HT-29 (cell line): ENCODE measurements around the gene FARSA. TPM values are rescaled to one million over a fixed set of nuclear protein-coding genes. Genes with fewer than 3 reads are reported as not detected.
"Not testable (repeated sequence)": the region's sequence is repeated elsewhere in the genome, so short reads cannot be mapped to it uniquely, and the experiment has no call there.

ENCODE experiments used
- DNase-seq: peaks from one replicate; pipeline ENCODE4 v3.0.0-alpha.2; 2015; ENCODE audit warnings: low spot score
- total RNA-seq: library from RNA; depleted of rRNA; stranded (reverse); fragments of >200 nt; shearing (Covaris generic); gene quantifications from 2 replicates; pipeline ENCODE4 v1.2.3, GENCODE V29; 2014

Gene FARSA
- total RNA-seq, 1 experiment from 2014 or later, result 96.2 TPM

DNA sequence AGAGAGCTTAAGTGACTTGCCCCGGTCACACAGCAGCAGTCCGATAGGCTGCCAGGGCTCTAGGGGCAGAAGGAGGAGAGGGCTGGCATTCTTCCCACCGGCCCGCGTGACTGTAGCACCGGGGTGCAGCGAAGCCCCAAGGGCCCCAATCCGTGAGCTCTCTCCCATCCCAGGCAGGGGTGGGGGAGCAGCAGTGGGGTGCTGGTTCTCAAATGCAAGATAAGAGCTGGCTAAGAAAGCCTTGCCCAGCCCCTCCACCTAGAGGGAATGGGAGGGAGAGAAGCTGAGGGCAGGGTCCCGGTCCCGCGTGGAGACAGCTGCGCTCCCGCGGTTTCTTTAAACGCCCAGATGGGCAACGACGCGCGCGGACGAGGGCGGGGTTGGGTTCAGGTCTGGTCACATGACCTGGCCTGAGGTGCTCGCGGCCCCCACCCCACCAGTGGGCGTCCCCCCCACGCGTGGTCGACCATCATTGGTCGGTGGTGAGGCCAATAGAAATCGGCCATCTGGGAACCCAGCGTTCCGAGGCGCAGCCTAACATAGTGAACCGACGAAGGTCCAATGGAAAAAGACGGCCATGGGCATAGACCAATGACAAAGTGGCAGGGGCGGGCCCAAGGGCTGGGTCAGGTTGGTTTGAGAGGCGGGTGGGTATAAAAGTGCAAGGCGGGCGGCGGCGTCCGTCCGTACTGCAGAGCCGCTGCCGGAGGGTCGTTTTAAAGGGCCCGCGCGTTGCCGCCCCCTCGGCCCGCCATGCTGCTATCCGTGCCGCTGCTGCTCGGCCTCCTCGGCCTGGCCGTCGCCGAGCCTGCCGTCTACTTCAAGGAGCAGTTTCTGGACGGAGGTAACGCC is 4.6 kb upstream of the FARSA start, which contains the start of gene CALR:
CALR (plus strand) TSS at position 683 of the 852 bp plus-strand sequence; CDS start at position 754, 71 bp downstream.
- peak; percentile 98 for DNase-seq

DNA sequence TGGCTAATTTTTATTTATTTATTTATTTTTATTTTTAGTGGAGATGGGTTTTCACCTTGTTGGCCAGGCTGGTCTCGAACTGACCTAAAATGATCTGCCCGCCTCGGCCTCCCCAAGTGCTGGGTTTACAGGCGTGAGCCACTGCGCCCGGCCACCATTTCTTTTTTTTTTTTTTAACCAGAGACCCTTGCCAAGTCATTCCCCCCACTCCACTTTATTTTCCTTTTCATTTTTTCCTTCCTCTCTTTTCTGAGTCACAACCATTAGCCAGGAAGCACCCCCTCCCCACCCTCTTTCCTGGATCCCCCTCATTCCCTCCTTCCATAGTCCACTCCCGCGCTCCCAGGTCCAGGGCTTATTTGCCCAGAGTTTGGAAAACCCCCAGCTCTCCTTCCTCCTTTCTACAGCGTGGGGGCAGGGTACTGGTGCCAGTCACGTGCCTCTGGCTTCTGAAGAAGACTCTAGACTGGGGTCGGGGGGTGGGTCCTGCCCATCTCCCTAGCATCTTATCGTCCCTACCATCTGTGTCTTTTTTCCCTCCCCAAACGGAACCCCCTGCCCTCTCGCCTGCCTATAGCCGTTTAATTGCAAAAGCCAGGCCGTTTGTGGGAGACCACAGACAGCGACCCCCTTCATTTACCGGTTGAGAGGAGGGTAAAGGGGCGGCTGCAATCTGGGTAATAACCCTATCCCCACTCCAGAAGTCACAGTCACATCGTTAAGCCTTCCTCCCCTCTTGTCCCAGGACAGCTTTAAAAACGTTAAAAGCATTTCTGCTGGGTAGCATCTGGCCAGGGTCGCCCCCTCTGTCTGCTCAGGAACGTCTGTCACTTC is 3.8 kb upstream of the FARSA start:
- no peak for DNase-seq

DNA sequence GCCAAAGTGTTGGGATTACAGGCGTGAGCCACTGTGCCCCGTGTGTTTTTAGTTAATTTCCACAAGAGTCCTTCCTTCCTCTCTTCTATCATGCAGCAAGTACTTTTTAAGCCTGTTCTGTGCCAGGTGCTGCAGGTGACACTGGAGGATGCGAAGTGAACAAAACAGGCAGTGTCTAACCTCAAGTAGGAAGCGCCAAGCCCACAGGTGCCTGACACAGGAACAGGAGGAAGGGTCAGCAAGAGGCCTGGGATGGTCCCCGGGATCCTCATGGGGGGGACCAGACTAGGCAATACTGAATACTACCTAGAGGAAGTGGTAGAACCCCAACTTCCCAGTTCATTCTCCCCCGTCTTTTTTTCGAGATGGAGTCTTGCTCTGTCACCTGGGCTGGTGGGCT is 3.1 kb upstream of the FARSA start:
- no peak for DNase-seq

DNA sequence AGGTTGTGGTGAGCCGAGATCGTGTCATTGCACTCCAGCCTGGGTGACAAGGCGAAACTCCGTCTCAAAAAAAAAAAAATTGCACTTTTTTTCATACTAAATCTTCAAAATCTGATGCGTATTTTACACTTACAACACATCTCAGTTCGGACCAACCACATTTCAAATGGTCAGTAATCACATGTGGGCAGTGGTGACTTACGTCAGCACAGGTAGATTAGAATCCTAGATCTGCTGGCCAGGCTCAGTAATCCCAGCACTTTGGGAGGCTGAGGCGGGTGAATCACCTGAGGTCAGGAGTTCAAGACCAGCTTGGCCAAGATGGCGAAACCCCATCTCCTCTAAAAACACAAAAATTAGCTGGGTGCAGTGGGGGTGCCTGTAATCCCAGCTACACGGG is 1.6 kb upstream of the FARSA start:
- DNase-seq, result no peak

DNA sequence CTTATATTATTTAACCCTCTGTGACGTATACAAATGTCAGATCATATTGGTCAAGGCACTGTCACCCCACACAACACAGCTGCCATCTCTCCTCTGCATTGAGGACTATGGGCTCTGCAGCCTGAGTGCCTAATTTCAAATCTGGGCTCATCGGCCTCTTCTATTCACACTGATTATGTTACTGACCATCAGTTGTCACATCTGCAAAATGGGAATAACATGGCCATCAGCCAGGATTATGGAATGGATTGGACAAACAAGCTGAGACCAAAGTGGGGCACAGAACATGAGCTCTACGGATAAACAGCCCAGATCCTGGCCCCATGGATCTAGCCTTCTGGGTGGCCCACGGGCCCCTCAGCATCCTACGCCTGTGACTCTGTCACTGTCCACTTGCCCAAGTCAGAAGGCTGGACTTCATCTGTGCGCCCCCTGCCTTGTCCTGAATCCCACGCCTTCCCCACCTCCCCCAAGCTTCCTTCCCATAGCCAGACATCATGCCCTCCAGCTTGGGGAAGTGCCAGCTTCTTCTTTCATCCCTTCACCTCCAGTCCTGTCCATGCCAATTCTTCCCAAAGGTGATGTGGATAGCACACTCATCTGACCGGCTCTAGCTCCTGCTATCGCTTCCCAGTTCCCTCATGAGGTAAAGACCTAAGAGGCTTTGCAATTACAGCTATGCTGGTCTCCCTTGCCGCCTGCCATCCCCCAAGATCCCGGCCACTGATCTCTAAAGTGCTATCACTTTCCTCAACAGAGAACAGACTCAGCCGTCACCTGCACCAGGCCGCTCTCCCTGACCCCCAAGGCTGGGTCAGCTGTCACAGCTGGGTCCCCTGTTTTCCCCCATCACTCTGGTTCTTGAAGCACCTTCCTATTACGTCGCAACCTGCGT is 872 bp downstream of the FARSA start:
- no peak for DNase-seq

DNA sequence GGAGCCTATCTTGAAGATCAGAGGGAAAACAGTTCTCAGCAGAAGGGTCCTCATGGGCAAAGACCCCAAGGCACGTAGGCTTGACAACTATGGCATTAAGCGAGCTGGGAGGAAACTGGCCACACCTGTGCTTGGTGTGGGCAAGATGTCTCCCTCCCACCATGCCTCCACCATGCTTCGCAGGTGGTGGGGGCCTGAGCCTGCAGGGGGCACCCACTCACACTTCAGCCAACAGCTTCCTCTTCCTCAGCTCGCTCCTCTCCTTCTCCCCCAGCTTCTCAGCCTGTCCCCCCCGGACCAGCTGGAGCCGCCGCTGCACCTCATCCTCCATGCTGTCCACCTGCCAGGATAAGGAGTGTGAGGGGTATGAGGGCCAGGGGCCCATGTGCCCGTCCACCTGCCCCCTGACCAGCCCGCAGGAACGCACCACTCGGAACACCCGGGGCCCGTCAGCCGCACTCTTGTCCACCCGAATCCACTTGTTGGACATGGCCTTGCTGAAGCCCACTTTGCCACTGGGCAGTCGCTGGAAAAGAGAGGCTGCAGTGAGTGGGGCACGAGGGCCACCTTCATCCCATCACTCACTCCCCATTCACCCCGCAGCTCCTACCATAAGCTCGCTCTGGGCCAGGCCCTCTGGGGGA is 3.4 kb downstream of the FARSA start:
- no peak for DNase-seq

DNA sequence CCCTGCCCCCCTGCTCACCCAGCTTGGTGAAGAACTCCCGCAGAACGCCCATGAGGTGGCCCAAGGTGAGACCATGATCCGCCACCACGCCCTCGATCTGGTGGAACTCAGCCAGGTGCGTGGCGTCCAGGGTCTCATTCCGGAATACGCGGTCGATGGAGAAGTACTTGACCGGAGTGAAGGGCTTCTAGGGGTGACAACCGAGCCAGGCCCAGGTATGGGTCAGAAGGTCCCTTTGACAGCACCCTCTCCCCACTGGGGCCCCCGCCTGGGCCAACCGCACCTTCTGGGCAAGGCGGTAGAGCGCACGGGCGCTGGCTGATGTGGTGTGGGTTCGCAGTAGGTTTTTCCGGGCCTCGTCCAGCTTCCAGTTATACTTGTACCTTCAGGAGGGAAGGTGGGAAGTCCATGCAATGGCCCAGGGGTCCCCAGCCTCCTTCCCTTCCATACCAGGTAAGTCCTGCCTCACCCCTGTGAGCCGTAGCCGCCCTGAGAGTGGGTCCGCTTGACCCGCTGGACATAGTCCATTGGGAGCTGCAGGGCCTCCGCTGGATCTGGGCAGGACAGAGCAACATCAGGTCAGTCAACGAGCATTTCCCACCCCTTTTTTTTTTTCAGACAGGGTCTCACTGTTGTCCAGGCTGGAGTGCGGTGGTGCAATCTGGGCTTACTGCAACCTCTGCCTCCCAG is 8.7 kb downstream of the FARSA start:
- DNase-seq, result no peak

DNA sequence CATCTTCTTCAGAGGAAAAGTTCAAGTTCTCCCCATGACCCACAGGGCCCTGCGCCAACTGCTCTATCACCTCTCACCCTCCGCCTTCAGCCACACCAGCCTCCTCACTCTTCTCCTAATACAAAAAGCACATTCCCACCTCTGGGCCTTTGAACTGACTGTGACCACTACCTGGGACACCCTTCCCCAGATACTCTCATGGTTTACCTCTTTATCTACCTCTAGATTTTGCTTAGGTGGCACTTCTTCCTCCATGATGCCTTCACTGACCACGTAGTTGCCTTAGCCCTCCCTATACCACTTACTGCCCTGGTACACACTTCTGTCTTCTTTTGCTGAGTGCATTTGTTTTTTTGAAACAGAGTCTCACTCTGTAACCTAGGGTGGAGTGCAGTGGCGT is 10.6 kb downstream of the FARSA start:
- no peak for DNase-seq

DNA sequence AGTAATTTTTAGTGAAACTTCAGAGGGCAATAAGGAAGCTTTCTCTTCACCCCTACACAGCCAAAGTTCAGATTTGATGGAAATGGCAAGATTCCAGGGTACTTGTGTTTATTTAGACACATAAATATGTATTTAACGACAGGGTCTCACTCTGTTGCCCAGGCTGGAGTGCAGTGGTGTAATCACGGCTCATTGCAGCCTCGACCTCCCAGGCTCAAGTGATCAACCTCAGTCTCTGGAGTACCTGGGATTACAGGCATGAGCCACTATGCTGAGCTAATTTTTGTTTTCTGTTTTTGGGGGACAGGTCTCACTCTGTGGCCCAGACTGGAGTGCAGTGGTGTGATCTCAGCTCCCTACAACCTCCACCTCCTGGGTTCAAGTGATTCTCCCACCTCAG is 12.5 kb downstream of the FARSA start:
- no peak for DNase-seq

DNA sequence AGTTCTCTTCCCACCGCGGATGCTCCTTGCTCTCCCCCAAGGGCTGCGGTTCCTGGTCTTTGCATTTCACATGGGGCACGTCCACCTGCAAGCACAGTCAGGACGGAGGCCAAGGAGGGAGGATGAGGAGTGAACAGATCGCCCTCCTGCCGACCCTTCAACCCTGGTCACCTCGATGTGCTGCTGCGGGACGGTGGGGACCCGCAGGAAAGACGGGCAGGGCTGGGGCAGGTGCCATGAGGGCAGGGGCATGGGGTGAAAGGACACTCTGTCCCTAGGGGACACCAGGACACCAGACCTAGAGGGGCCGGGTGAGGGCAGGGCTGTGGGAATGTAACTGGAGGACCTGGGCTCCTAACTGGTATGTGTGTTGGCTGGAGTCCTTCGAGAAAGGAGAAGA is 15.3 kb downstream of the FARSA start:
- DNase-seq, result no peak

DNA sequence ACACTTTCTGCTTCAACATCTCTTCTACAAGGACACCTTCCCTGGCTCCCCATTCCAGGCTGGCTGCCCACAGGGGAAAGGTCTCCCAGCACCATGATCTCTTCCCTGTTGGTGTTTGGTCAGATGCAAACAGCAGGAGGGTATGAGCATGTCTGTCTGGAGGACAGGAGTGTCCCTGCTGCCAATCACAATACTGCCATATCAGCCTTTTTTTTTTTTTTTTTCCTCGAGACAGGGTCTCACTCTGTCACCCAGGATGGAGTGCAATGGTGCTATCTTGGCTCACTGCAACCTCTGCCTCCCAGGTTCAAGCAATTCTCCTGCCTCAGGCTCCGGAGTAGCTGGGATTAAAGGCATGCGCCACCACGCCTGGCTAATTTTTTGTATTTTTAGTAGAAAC is 17.7 kb downstream of the FARSA start:
- not testable (repeated sequence) for DNase-seq

DNA sequence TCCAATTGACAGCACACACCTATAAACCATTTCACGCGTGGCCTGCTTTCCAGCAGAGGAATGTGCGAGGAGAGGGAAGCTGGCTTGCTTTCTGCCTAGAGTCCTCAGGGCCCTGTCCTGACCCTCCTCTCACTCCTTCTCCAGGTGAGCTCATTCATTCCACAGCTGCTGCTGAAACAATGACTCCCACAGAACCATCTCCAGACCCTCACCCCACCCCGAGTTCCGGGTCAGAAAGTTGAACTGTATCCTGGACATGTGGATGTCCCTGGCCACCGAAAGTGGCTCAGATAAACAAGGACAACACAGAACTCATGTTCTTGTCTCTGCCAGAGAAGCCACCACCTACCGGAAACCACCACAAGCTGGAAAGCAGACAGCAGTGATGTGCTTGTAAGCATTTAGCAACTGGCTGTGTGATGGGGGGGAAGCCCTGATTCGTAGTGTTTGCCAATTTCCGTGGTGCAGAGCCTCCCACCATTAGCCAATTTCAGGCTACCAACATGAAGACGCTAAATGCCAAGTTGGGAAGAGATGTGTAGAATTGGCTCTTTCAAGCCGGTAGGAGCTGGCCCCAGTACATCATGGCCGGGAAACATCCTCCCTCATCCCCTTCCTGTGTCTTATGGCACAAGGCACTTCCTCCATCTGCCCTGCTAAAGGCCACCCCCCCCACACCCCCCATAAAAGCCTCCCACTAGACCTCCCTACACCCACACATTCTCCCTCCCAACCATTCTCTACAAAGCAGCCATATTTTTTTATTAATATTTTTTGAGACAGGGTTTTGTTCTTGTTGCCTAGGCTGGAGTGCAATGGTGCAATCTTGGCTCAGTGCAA is 19.4 kb downstream of the FARSA start:
- no peak for DNase-seq

DNA sequence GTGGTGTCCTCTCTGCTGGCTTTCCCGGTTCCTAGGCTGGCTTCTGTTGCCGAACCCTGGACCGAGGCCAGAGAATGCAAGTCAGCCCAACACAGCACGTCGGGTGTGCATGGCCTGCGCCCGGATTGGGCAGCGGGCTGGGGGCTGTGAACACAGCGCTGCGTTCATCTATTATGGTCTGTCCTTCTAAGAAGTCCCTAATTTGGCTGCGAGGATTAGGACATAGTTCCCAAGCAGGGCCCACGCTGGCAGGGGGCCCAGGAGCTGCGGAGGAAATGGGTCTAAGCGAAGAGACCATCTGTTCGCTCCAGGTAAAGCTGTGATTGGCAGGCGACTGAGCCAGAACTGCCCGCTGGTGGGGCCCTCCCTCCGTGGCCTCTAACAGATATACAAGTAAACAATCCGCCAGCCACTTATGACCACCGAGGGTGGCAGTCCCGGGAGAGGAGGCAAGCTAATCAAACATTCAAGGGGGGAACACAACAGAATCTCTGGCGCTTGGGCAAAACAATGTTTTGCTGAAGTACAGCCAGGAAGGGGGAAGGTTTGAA is 20.4 kb downstream of the FARSA start:
- no peak for DNase-seq

DNA sequence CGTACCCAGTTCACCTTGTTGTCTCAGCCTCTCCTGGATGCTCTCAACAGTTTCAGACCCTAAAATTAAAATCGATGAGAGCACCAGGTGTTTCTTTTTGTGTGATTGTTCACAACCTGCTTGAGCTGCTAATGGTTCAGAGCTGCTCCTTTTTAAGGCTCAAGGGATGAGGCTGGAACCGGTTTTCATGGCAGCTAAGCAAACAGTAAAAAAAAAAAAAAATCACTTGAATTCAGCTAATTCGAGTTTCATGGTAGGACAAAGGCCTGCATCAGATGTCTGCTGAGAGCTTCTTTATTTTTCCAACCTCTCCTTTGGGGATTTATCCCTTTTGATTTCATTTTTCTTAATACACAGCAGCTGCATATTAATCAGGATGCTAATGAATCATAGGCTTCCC is 20.9 kb downstream of the FARSA start:
- DNase-seq, result no peak

DNA sequence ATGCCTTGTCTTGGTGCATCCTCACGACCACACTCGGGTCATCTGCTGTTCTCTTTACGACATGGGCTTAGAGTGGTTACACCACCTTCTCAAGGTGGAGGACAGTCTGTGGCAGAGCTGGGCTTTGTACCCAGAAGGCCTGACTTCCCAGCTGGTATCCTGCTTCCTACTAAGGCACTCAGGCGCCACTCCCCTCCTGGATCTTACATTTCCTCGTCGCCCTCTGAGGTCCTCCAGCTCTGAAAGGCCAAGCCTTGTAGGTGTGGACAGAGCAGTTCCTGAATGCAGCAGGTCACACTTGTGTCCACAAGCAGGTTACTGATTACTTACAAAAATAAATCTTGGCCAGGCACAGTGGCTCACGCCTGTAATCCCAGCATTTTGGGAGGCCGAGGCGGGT is 26.3 kb downstream of the FARSA start:
- DNase-seq, result no peak

DNA sequence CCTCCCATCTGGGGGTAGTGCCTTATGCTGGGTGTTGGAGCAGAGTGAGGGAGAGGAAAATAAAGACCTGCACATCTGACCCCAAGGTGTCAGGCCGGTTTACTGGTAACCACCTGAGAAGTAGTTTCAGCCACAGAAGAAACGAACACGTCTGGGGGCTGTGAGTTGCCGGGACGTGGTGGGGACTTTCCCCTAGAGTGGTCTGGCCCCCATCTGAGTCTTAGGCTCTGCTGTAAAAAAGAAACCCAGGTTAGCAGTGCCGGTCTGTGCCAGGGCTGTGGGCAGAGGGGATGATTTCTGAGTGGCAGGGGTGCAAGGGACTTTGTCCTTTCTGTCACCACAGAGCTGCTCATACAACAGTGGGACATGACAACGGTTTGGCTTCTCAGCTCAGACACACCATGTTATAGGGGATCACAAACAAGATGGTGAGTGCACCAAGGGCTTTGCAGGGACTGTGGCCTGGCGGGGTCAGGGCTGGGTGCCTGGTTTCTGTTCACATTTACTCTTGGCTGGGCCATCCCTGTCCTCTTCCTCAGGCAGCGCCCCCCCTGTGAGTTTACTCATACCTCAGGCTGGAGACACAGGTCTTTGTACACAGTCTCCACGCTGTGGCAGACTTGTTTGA is 33.5 kb downstream of the FARSA start:
- DNase-seq, result no peak

DNA sequence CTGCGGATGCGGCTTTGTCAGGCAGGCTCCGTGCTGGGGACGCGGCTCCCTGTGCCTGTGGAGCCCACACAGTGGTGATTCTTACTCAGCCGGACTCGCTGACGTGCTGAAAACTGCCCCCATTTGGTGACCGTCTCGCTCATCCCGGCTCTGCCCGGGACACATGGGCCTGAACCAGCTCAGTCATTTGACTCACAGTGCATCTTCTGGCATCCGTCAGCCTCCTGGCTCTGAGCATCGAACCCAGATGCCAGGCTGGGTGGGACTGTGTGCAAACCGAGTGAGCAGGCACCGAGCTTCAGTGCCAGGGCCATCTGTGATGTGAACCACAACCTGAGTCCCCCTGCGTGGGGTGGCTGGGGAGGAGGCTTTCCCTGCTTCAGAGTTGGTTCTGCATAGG is 37.1 kb downstream of the FARSA start:
- DNase-seq, result no peak

DNA sequence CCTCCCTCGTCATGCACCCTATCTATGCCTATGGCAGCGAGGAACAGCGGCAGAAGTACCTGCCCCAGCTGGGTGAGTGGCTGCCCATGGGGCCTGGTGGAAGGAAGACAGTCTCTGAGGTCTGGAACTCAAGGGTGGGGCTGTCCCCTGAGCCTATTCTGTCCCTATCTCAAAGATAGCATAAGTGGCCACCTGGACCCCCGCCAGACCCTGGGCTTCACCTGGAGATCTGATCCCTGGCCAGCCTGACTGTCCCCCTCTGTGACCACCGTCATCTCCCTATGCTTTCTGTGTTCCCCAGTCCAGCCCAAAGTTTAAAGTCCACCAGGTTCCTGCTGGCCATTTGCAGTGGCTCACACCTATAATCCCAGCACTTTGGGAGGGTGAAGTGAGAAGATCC is 39.9 kb downstream of the FARSA start:
- DNase-seq, result no peak

DNA sequence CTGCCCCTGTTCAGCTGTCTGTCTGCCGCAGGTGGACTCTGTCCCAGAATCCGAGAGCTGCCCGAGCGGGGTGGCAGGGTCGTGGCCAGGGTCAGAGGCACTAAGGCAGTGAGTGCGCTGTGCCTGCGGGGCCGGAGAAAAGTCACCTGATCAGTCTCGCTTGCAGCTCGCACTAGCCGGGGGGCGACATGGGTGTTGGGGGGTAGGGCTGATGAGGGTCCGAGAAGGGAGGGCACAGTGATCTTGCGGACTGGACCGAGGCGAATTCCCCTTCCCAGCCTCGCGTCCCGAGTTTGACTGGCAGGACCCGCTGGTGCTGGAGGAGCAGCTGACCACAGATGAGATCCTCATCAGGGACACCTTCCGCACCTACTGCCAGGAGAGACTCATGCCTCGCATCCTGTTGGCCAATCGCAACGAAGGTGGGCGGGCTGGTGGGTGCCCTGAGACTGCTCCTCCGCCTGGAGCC is 41.9 kb downstream of the FARSA start:
- DNase-seq, result no peak
